Hematopoietic multipotent progenitor cell treated with erythropoietin and hydrocortisone succinate and interleukin-3 and kit ligand, for 6 days (in vitro differentiated cells): ENCODE data around the gene NAV3.

Source experiments
- DNase-seq: peaks from one replicate; pipeline ENCODE4 v3.0.0-alpha.2; 2015

Gene NAV3

DNA sequence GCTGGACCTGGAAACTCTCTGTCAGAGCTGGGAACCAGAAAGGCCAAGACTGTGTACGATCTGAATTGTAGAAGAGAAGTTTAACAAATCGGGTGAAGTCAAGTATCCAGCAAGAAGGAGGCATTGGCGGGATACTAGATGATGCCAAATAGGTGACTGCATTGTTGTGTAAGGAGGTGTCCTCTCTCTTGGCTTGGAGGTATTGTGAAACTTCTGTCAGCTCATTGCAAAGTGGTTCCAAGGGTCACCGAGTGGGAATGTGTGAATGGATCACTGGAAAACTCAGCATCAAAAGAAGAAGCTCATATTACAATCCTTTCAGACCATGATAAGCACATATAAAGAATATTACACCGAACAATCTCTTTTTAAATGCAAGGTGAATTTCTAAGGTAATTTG lies 11.7 kb downstream of the NAV3 start:
- DNase-seq = no peak

- DNase-seq = no peak
Observed at GRCh38 chr12:77845831-77846230, 15.1 kb downstream of the NAV3 start.

GRCh38 chr12:77847060-77847541 lies 16.4 kb downstream of the NAV3 start:
- DNase-seq = no peak

GRCh38 chr12:77847680-77848431 lies 17.2 kb downstream of the NAV3 start:
- DNase-seq = no peak

GRCh38 chr12:77850129-77850528 lies 19.4 kb downstream of the NAV3 start:
- DNase-seq = no peak

DNA sequence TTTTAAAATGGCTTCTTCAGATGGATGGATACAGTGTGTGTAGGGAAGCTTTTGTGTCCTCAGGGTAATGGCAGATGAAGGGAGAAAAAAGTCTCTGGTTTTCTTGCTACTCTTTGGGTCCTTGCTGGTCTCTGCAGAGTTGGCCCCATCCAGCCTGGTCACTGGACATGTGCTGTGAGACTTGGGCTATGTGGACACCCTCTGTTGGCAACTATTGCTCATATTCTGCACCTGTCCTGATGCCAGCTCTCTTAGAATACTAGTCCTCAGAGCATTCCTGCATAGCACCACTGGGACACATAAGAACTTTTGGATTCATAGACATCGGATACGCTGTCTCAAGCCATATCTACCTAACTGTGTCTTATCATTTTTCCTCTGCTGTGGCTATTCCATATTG lies 20.0 kb downstream of the NAV3 start:
- DNase-seq = no peak

DNA sequence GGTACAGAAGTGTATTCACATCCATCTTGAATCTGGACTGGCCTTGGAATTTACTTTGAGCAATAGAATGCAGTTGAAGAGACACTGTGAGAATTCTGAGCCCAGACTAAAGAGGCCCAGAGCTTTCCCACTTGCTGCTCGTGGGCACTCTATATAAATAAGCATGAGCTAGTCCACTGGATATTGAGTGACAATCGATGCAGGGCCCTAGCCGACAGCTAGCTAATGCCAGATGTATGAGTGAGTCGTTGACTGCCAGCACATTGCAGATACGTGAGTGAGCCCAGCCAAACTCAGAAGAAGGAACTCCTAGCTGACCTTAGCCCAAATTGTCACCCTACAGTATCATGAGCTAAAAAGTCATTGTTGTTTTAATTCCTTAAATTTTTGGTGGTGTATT lies 24.9 kb downstream of the NAV3 start:
- no peak for DNase-seq

DNA sequence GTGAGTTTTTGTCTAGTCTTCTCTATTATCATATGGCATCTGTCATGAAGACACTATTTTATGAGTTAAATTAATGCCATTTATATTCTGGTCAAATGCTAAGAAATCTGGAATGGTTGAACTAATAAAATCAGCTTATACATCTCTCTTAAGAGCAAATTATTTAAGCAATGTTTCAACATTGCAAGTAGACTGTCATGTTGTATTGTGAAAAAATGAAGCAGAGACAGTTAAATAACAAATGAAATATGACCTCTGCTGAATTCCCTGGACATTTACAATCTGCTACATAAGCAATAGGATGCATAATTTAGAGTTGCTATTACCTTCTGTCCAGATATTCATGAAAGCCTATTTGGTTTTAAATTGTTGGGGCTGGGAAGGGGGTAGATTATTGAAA lies 30.6 kb downstream of the NAV3 start:
- DNase-seq = no peak

- no peak for DNase-seq
Observed at GRCh38 chr12:77865178-77865577, 34.5 kb downstream of the NAV3 start.

DNA sequence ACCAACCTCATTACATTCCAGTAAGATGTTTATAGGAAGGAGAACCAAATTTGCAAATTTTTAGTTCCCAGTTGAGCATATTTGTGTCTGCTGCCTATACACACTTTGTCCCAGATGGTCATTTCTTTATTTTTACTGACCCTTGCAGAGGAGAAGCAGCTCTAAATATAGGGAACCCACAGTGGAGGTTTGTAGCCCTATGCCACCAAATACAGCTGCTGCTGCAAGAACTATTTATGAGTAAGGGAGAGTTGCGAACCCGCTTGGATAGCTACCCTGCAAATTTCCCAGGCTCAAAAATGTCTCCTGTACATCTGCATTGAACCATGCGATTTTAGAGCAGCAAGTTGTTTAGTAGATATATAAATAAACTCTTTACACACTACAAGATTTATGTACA lies 48.2 kb downstream of the NAV3 start:
- DNase-seq = no peak

GRCh38 chr12:77882709-77883108 lies 52.0 kb downstream of the NAV3 start:
- no peak for DNase-seq

GRCh38 chr12:77888611-77889010 lies 57.9 kb downstream of the NAV3 start:
- DNase-seq = no peak

DNA sequence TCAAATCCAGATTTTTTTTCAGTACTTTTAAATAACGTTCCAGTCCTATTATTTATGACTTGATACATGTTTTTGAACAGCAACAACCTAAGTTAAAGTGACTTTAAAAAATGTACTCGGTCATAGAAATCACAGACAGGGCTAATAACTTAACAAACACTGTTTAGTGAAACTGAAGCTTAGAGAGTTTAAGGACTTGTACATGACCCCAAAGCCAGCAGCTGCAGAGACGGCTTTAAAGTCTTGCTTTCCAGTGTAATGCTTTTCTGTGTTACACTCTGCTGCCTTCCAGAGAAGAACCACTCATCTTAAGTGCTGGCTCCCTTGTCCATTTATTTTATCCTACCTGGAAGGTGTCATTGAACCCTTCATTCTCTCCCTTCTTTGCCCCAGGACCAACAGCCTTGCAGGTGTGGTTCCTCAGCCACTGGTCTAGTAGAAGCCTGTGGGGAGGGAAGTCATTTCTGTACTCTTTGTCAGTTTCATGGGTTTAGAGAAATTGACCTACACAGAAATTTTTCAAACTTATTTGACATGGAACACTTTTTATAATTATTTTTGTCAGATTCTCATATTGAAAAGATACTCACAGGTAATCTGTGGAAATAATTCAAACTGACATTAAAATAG lies 60.9 kb downstream of the NAV3 start:
- no peak for DNase-seq

GRCh38 chr12:77893918-77894317 lies 63.2 kb downstream of the NAV3 start:
- DNase-seq = no peak

DNA sequence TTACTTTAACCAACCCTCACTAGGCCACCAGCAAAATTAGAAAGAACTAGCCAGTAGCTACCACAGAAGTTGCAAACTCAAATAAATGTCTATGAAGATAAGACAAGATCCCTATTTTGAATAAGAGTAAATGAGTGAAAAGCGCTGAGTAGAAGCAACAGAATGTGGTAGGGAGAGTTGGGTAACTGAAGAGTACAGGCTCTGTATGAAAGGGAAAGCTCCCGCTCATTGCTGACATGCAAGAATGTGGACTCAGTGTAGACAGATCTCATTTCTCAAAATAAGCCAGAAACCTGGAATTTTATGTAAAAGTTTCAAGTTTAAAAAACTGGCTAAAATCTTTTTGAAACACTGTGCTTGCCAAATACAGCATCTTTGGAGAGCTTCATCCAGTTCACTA lies 63.9 kb downstream of the NAV3 start:
- no peak for DNase-seq

- DNase-seq = no peak
Observed at GRCh38 chr12:77895699-77896098, 65.0 kb downstream of the NAV3 start.

- DNase-seq = no peak
Observed at GRCh38 chr12:77907936-77908335, 77.2 kb downstream of the NAV3 start.

GRCh38 chr12:77914081-77914488 lies 83.4 kb downstream of the NAV3 start:
- DNase-seq = no peak

DNA sequence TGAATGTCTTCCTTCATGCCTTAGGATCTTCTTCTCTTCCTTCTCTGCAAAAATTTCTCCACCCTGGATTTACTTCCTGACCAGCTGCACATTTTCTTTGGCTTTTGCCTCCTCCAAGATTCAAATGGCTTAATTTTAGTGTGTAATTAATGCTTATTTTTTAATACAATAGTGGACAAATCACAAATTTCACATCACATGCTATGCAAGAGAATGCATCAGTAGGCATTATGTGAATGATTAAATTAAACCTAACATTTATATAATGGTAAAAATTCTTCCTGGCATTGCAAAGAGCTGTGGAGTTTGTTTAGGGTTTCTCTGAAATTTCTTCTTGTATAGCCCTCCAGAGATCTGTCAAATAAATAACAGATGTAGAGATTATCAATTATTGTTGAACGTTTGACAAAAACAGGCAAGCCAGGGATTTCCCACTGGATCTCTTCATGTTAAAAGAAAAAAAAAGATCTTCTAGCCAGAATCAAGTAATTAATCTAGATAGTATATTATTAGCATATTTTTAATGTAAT lies 84.4 kb downstream of the NAV3 start:
- no peak for DNase-seq

GRCh38 chr12:77916276-77916675 lies 85.6 kb downstream of the NAV3 start:
- no peak for DNase-seq

GRCh38 chr12:77918046-77918445 lies 87.4 kb downstream of the NAV3 start:
- no peak for DNase-seq

GRCh38 chr12:77919450-77919849 lies 88.8 kb downstream of the NAV3 start:
- DNase-seq = no peak

GRCh38 chr12:77923882-77924281 lies 93.2 kb downstream of the NAV3 start:
- no peak for DNase-seq

DNA sequence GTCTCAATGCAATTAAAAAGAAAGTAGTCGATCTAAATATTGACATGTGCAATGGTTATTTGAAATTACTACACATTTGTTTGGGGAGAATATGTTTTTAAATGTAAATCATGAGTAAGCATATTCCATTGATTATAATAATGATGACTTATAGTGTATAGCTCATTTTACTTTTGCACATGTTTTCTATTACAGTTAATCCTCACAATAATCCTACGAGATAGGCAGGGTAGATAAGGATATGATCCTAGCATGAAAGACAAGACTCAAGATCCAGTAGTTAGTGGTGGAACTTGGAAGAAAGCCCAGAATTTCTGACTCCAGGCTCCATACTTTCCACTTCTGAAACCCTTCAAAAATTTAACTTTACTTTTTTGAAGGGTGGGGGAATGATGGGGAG lies 94.0 kb downstream of the NAV3 start:
- no peak for DNase-seq
